GM19463 (cell line): ENCODE measurements around the gene LEMD2.

Experiments used
- ATAC-seq: cut with Tn5 transposase; IDR thresholded peaks from one replicate; pipeline ENCODE4 v1.9.1; 2021; ENCODE audit warnings: mild to moderate bottlenecking, moderate library complexity; ENCODE audit not compliant: unreplicated experiment

LEMD2 gene

DNA sequence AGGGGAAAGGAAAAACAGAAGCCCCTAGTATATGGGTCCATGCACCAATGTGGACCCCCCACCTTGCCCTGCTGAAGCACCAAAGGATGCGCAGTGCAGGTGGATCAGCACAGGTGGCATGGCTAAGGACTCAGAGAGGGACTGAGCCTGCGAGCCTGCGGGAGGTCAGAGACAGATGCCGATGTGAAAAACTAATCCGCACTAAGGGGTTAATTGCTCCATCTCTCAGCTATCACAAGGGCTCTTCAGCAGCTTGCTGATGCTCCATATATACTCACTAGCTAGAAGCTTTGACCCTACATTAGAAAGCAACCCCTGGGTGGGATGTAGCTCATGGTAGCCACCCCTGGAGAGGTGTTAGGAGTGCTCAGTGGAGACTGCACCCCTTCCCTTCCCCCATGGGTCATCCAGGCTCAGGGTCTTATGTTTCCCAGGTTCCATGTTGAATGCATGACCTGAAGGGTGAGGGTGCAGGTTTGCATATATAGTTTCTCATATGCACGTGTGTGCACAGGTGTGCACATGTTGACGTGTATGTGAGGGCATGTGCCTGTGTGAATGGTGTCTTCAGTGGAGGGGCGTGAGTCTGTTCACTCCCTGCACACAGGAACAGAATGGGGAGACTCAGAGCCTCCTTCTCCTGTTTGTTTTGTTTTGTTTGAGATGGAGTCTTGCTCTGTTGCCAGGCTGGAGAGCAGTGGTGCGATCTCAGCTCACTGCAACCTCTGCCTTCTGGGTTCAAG is 28.9 kb downstream of the LEMD2 start:
- no peak for ATAC-seq

DNA sequence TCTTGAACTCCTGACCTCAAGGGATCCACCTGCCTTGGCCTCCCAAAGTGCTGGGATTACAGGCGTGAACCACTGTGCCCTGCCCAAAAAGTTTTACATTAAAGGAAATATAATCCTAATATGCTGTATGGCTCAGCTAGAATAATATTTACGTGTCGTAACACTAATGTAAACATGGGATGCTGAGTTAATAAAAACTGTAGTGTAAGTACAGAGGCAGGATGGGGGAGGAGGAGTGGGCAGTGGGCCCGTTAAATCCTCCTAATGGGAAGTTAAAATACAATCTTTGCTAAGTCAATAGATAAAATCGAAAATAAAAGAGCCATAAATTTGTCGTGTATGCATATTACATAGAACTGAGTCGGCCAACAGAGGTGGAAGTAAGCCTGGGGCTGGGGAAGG is 30.1 kb downstream of the LEMD2 start:
- ATAC-seq, result no peak

DNA sequence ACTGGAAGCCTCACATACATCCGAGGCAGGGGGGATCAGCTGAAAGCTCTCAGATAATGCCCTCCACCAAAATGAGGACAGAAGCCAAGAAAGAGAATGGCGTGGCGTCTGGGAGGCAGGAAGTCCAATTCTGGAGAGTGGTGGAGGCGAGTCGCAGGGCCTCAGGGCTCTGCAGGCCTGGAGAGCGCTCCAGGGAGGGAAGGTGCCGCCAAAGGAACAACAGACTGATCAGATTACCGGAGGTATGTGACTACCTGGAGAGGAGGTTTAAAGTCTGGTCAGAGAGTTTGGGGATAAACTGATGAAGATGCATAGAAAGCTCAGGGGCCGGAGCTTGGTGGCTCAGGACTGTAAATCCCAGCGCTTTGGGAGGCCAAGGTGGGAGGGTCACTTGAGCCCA is 31.0 kb downstream of the LEMD2 start:
- ATAC-seq, result no peak

DNA sequence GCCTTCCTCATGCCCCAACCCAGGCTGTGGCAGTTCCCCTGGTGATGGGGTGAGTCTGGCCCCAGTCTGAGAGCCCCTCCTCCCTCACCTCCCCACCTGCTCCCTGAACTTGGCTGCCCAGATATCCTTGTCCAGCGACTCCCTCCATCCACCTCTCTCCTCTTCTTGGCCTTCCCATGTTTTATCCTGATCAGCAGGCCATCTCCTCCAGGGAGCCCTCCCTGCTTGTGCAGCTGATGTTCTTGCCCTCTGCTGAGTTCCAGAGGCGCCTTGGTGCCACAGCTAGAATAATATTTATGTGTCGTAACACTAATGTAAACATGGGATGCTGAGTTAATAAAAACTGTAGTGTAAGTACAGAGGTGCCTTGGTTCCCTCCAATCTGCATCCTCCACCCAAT is 31.8 kb downstream of the LEMD2 start:
- ATAC-seq, result no peak

DNA sequence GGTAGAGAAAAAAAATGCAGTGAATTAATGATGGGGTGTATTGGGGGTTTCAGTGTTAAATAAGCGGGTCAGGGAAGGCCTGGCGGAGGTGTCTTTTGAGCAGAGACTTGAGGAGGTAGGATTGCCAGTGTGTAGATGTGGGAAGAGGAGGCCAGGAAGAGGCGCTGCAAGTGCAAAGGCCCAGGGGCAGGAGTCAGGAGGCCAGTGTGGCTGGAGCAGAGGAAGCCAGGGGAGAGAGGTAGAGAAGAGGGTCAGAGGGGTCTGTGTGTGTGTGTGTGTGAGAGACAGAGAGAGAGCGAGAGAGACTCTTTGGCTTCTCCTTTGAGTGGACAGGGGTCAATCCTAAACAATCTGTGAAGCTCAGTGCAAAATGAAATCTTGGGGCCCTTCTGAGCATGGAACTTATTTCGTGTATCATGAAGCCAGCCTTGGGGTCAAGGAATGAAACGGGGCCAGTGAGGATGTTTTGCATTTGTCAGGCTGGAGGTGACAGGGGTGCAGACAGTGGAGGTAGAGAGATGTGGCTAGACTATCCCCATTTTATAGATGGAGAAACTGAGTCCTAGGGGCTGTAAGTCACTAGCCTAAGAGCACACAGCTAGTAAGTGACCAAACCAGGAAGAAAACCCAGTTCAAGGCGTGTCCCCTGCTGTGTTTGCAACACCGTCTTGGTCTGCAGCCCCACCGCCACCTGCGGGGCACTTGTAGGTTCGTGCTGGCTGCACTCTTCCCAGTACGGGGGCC is 32.5 kb downstream of the LEMD2 start:
- no peak for ATAC-seq

DNA sequence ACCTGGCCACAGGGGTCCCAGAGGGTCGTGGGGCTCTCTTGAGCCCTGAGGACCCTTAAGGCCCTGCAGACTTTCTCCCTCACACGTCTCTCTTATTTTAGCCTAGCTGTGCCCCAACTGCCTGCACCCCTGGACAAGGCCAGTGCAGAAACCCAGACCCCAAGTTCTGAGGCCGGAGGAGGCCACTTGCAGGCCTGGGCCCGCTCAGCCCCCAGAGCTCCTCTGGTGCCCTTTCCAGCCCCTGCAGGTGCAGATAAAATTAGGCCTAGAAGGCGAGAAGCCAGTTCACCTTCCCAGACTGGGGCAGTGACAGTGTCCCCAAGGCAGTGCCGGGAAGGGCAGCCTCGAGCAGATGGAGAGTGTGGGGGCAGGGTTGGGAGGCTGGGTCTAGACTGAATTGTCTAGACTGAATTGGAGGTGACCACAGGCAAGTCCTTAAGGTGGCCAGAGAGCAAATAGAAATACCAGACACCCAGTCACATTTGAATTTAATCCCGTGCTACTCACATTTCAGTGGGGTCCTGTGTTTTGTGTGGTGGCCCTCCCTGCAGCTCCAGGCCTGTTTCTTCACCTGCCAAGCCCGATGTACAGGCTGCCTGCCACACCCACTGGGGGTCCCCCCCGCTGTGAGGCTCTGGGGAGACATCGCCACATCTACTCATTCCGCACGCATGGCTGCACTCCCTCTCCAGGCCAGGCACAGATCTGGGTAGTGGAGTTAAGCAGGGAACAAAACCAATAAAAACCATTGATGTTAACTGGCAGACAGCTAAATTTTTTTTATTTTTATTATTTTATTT is 33.7 kb downstream of the LEMD2 start:
- no peak for ATAC-seq

DNA sequence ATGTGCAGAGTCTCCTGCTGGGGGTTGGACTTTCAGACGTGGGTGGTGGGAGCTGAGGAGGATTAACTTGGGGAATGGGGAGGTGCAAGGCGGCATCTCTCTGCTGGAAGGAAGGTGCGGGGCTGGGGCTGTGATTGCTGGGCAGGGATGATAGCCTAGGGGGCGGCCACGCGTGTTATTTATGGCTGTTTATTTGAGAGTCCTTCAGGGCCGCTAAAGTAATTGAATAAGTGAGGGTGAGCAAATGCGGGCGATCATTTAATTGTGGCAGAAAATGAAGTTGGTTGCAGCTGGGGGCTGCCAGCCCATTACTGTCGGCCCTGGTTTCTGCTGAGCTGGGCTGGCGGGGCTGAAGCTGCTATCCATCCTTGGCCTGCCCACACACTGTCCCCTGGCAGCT is 34.7 kb downstream of the LEMD2 start:
- ATAC-seq, result no peak

DNA sequence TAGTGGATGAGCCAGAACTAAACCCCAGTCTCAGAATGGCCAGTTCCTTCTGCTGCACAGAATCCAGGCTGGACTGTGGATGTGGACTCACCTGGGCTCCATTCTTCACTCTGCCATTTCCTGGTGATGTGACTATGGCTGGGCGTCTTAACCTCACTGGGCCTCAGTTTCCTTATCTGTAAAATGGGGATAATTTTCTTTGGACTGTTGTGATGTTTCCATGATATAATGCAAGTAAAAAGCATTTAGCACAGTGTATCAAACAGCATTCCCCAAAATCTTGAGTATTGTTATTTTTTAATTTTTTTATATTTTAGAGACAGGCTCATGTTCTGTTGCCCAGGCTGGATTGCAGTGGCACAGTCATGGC is 36.3 kb downstream of the LEMD2 start:
- ATAC-seq, result no peak

DNA sequence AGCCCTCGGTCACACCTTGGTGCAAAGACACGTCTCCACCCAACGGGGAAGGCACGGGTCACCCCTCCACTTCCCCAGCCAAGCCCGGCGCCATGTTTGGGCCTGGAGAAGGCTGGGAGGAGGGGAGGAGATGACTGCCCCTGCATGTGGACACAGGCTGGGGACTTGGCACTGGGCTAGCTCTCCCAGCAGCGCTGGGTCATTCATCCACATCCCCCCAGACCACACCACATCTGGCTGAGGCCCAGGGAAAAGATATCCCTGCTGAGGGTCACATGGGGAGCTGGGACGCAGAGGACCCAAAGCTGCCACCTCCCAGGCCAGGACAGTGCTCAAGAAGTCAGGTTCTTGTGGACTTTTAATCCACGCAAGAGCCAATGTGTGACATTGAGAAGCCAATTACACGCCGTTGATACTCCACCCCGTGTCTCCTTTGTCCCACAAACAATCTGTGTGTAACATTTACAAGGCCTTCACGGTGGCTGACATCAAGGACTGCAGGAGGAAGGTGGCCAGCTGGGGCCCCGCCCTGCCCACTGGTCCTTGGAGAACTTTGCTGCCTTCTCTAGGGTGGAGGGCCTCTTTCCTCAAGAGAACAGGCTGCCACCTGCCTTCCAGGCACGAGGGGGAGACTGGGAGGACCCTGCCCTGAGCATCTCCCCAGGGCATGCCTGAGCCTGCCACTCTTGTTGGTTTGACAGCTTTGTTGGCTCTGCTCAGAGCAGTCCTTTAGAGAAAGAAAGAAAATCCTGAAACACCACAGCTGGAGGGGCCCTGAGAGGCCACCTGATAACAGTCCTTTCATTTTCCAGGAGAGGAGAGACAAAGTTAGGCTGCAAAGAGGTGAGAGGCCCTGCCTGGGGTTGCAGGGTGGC is 36.9 kb downstream of the LEMD2 start:
- no peak for ATAC-seq

DNA sequence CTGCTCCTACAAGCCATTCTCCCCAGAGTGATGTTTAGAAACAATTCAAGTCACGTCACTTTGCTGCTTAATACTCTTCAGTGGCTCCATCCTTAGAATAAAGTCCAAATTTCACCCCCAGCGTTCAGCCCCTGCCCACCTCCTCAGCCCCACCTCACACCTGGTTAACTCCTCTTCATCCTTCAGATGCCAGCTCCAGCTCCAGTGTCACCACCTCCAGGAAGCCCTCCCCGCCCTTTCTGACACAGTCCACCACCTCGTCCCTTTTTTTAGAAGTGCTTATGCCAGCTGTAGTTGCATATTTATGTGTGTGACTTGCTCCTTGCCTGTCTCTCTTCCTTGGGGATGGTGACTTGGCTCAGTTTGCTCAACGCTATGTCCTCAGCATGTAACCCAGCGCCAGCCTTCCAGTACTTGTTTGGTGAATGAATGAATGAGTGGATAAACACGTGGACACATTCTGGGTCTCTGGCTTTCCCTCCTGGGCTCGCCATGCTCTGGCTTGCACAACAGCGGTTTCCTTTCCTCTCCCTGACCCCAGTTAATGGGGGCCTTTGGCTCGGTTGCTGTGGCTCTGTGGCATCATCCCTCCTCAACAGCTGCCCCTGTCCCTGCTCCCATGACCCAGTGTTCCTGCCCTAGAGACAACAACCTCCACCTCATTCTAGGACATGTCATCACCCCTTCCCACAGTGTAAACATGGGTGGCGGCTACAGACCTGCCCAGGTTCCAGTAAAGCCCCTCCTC is 38.5 kb downstream of the LEMD2 start:
- no peak for ATAC-seq

DNA sequence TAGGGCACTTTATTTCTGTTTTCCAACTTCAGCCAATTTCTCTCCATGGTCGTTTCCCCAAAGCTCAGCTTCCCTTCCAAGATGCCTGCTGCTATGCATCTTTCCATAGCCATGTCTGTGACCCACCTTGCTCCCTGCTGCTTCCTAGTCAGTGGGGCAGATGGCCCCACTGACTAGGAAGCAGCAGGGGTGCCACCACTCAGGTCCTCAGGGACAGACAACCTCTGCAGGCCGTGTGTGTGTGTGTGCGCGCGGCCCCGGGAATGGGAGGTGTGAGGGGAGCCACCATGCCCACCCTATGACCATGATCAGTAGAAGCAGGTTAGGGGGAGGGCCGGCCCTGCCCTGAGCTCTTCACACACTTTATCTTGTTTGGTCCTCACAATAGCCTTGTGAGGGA is 39.5 kb downstream of the LEMD2 start:
- ATAC-seq, result no peak

DNA sequence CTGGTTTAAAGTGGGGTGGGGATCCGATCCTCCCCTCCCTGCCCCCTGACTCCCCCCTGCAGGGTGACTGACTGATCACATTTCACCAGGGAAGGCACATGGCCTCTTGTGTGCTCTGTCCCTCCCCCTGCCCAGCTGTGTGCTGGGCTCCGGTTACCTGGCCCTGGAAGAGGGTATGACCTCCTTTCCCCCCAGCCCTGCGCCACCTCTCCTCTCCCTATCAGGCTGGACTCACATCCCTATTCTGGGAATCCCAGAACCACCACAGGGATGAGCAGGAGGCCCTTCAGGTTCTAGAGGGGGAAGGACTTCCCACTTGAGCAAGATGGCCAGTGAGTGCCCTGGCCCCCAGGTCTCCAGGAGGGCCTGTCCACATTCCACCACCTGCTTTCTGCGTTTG is 40.1 kb downstream of the LEMD2 start:
- ATAC-seq, result no peak

DNA sequence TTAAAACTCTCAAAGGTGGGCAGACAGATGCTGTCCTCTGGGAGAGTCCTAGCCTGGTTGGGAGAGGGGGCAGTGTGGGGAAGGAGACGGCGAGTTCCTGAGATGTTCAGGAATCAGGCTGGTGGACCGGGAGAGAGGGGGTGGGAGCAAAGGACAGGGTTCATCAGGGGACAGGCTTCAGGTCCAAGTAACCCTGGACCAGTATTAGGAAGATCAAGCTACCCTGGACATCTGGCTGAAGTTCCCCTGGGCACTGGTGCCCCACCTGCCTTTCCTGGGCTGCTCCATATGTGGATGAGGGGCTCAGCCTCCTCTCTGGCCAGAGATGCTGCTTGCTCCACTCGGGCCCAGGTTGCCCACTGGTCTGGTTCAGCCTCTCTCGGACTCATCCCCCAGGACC is 41.1 kb downstream of the LEMD2 start:
- no peak for ATAC-seq

DNA sequence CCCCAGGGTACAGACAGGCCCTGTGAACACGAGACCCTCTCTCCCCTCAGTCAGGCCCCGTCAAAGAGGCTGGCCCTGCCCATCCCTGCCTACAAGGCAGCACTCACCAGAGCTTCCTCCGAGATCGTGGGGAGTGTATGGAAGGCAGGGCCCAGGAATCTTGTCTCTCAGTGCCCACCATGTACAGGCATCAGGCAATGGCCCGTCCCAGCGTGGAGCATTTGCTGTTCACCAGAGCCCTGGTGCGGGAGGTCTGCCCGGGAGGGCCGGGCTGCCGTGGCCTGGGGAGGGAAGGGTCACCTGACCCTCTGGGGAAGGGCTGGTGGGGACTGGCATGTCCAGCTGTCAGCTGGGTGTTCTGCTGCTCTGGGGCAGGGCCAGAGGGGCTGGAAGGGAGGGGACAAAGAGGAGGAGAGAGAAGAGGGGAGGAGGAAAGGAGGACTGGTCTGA is 42.3 kb downstream of the LEMD2 start, which contains the start of gene IP6K3:
Gene IP6K3 (minus strand): TSS at position 255 of the 450 bp plus-strand sequence. CDS start 11,429 bp downstream, outside the sequence.
- no peak for ATAC-seq

DNA sequence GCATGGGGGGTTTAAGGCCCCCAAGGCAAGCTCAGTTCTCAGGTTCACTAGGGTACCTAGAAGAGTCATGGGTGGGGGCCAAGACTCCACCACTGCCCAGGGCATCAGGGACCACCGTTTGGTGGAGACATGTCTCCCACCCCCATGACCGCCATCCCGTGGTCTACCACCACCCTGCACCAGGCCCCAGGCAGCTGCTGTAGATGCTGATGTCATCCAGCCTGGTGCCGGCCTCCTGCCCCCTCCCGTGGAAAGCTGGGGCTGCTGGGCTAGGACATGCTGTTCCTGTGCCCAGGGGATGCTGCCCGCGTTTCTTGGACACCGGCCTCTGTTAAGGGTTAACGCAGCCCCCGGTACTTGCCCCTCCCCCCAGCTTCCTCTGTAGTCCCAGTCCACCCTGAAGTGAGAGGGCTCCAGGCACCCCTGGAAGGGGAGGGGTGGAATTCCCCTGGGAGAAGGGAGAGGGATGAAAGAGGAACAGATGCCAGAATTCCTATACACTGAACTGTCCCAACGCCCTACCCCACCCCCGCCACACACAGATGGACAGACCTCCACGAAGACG is 42.8 kb downstream of the LEMD2 start:
- ATAC-seq, result no peak

DNA sequence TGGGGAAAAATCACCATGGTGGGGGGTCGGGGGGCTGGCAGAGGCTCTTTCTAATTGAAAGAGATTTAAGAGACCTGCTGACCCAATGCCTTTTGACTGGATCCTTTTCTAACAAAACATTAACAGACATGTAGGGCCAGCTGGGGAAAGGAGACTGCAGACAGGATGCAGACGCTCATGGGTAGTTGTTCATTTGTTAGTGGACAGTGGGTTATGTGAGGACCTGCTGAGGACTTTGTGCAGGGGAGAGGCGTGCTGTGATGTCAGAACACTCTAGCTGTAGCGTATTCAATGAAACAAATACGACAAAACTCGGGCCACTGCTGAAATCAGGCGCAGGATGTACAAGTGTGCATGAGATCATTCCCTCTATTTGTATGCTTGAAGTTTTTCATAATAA is 43.4 kb downstream of the LEMD2 start:
- no peak for ATAC-seq

DNA sequence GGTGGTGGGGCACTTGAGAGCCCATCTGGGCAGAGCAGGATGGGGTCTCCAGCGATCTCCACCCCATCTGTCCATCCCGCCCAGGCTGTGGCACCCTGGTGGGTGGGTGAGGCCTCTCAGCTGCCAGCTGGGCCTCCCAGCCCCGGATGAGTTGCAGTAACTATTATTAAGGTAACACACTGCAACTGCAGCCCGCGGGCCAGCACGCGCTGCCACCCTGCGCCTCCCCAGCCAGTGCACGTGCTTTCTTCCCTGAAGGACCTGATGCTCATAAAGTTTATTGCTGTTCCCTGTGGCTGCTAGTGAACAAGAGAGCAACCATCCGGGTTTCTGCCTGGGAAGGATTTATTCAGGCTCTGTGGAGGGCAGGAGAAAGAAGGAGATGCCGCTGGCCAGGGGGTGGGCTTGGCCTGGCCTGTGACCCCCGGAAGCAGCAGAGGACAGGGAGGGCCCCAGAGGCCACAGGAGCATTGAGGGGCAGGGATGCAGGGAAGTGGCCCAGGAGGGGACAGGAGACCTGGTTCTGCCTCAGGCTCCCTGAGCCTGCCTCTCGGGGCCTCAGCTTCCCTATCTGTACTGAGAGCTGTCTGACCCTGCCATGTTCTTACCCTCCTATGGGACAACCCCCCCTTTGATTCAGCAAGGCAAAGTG is 43.9 kb downstream of the LEMD2 start:
- no peak for ATAC-seq

DNA sequence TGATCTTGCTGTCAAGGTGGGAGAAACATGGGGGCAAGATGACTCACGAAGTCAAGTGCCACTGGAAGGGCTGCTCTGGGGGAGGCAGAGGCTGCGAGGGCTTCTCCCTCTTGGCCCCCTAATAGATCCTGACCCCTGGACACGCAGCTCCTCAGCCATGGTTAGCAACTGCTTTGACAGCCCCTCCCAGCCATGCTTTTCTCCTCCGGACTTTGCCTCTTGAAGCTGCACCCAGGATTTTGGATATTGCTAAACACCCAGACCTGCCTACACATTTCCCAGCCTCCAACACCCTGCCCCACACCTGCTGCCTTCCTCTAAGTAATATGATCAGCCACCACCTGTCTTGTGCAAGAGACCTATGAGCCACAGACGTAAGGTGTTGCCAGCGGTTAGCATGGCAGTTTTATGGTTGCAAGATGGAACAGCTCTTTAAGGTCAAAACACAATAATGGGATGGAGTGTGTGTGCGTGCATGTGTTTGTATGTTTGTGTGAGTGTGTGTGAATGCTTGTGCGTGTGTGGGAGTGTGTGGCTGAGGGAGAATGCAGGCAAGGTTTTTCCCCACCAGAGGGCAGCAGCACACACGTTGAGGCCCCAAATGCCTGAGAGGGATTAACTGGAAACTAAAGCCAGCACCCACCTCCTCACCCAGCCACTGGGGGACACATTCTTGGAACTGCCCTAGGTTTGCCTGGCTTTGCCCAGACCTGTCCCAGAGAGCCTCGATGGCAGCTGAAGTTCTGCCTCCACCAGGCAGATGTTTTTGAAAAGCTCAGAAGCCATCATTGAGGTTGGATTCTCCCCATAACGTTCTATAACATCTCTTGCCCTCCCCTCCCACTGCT is 44.7 kb downstream of the LEMD2 start:
- ATAC-seq, result no peak
